Measurements from ENCODE around the gene BCS1L. TPM values are rescaled to one million over a fixed set of nuclear protein-coding genes. Genes with fewer than 3 reads are reported as not detected.
"Not testable (repeated sequence)": the region's sequence is repeated elsewhere in the genome, so short reads cannot be mapped to it uniquely, and the experiment has no call there.

BCS1L gene
- total RNA-seq, 2 experiments from 2014 or later: 57.1 to 64.5 TPM

DNA sequence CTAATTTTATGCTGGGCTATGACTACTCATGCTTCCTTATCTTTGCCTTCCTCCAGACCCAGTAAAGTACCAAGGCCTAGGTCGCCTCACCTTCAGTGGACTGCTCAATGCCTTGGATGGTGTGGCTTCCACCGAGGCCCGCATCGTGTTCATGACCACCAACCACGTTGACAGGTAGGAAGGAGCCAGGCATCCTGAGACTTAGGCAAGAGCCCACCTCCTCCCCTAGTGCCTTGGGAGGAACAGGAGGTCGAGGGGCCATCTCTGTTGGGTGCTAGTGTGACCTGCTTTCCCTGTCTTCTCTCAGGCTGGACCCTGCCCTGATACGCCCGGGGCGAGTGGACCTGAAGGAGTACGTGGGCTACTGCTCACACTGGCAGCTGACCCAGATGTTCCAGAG is 3.3 kb downstream of the BCS1L start:
- H3K4me1 Mint-ChIP-seq (ENCODE audit: low read depth): peaks cover 18% of the 10 kb centered on the region
- POLR2A ChIA-PET: no interaction called here

GRCh38 chr2:218663901-218664300 is 4.4 kb downstream of the BCS1L start:
- no peak overlapping the region for H3K27ac Mint-ChIP-seq
- H3K27me3 Mint-ChIP-seq: no peaks in the 10 kb centered on the region
- CTCF ChIA-PET: no interaction called here
- no peak overlapping the region for H3K4me3 Mint-ChIP-seq
- peaks cover 10% of the 10 kb centered on the region for H3K4me1 Mint-ChIP-seq (ENCODE audit: low read depth)
- H3K9me3 Mint-ChIP-seq: no peaks in the 10 kb centered on the region
- peaks cover 36% of the 10 kb centered on the region for H3K36me3 Mint-ChIP-seq
- no peak for DNase-seq
- POLR2A ChIA-PET: no interaction called here
- intact Hi-C loops (cut with micrococcal nuclease): no loop called here

More for the DNA sequence above, 3.3 kb downstream of the BCS1L start:
- Mint-ChIP-seq H3K27me3 (no peaks in the 10 kb centered on the region), H3K36me3 (peaks cover 42% of the 10 kb centered on the region), H3K27ac (no peak overlapping the region), H3K9me3 (no peaks in the 10 kb centered on the region), H3K4me3 (no peak overlapping the region)
- intact Hi-C loops (cut with micrococcal nuclease): no loop called here
- DNase-seq: no peak
- CTCF ChIA-PET: interaction anchor here (1.0 kb wide), 1 partner anchor 65 kb away, joined by 3 read pairs; no protein-coding TSS in a partner anchor

GRCh38 chr2:218664653-218665052 is 5.2 kb downstream of the BCS1L start:
- peaks cover 32% of the 10 kb centered on the region for H3K36me3 Mint-ChIP-seq
- no peaks in the 10 kb centered on the region for H3K9me3 Mint-ChIP-seq
- no peak for DNase-seq
- peaks cover 8% of the 10 kb centered on the region for H3K4me1 Mint-ChIP-seq (ENCODE audit: low read depth)
- ChIA-PET CTCF (no interaction called here), POLR2A (no interaction called here)
- no peak overlapping the region for H3K27ac Mint-ChIP-seq
- intact Hi-C loops (cut with micrococcal nuclease): no loop called here
- H3K4me3 Mint-ChIP-seq: no peak overlapping the region
- no peaks in the 10 kb centered on the region for H3K27me3 Mint-ChIP-seq

DNA sequence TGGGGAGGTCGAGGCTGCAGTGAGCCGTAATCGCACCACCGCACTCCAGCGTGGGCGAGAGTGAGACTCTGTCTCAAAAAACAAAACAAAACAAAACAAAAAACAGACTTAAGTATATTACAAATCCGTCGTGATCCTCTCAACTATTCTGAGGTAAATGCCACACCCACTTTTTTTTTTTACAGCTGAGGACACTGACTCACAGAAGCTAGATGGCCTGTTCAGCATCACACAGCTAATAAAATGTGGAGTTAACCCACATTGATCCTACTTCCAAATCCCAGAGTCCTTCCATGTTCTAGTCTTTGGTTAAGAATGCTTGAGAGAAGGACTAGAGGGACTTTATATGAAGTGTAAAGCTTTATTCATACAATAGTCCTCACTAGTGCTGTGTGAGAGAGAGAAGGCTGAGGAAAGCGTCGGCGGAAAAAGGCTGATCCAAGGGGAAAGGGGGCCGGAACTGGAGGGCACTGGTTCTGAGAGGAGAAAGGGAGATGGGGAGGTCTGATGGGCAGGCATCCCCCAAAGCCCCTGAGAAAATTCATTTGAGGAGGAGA is 11.7 kb downstream of the BCS1L start:
- peaks cover 2% of the 10 kb centered on the region for H3K36me3 Mint-ChIP-seq
- H3K9me3 Mint-ChIP-seq: no peaks in the 10 kb centered on the region
- peaks cover 22% of the 10 kb centered on the region for H3K4me1 Mint-ChIP-seq (ENCODE audit: low read depth)
- ChIA-PET POLR2A (interaction anchor here (0.9 to 4.0 kb wide), 4 partner anchors 12 to 226 kb away, joined by 3 to 50 read pairs (median 4); partner anchors contain the start of genes BCS1L and ZNF142), CTCF (interaction anchor here (0.6 to 5.2 kb wide), 9 partner anchors 10 to 227 kb away, joined by 4 to 38 read pairs (median 7); partner anchors contain the start of genes BCS1L, TTLL4 and ZNF142)
- peak overlapping the region; percentile 96 for H3K4me3 Mint-ChIP-seq
- intact Hi-C loops (cut with micrococcal nuclease): loop anchor here (1.0 to 5.0 kb wide), 2 partner anchors 12 to 274 kb away; partner anchors contain the start of genes BCS1L, CTDSP1 and ZNF142
- no peak for DNase-seq
- no peaks in the 10 kb centered on the region for H3K27me3 Mint-ChIP-seq
- H3K27ac Mint-ChIP-seq: peak overlapping the region; percentile 89

GRCh38 chr2:218671654-218672566 is 12.4 kb downstream of the BCS1L start, which contains the start of the genes RNF25 and STK36:
RNF25 (minus strand) TSS chr2:218672002; CDS start chr2:218671970, 32 bp downstream.
STK36 (plus strand) TSS chr2:218672086; CDS start chr2:218672830, 744 bp downstream.
- POLR2A ChIA-PET: interaction anchor here (0.9 to 4.0 kb wide), 4 partner anchors 12 to 225 kb away, joined by 3 to 50 read pairs (median 4); partner anchors contain the start of genes BCS1L and ZNF142

DNA sequence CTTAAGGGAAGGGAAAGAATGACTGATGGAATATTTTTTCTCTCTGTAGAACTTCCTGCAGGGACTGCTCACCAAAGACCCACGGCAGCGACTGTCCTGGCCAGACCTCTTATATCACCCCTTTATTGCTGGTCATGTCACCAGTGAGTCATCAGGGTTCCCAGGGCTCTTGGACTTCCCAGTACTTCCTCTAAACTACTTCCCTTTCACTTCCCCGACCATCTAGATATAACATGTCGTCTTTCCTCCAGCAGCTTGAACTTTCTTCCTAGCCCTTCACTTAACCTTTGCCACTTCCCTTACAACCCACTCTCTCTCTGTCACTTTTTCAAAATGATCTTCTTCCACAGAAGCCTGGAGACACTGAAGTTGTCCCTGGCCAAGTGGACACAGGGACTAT is 19.6 kb downstream of the BCS1L start:
- Mint-ChIP-seq H3K36me3 (peaks cover 4% of the 10 kb centered on the region), H3K27ac (no peak overlapping the region), H3K27me3 (no peaks in the 10 kb centered on the region), H3K9me3 (no peaks in the 10 kb centered on the region), H3K4me1 (ENCODE audit: low read depth) (no peaks in the 10 kb centered on the region), H3K4me3 (no peak overlapping the region)
- DNase-seq: no peak
- POLR2A ChIA-PET: no interaction called here
- CTCF ChIA-PET: interaction anchor here (1.6 kb wide), 1 partner anchor 20 kb away, joined by 4 read pairs; the partner anchor contains the start of genes BCS1L and ZNF142
- intact Hi-C loops (cut with micrococcal nuclease): no loop called here

More at GRCh38 chr2:218671654-218672566, 12.4 kb downstream of the BCS1L start, which contains the start of the genes RNF25 and STK36:
- Mint-ChIP-seq H3K9me3 (no peaks in the 10 kb centered on the region), H3K27me3 (no peaks in the 10 kb centered on the region), H3K4me3 (peak within 1 kb of the TSS; percentile 96), H3K27ac (peak within 1 kb of the TSS; percentile 89), H3K4me1 (ENCODE audit: low read depth) (peaks cover 22% of the 10 kb centered on the region), H3K36me3 (peaks cover 3% of the 10 kb centered on the region)
- intact Hi-C loops (cut with micrococcal nuclease): loop anchor here (1.0 to 5.0 kb wide), 3 partner anchors 13 to 275 kb away; partner anchors contain the start of genes BCS1L, CTDSP1, TTLL4 and ZNF142
- CTCF ChIA-PET: interaction anchor here (0.6 to 5.2 kb wide), 9 partner anchors 10 to 226 kb away, joined by 3 to 38 read pairs (median 7); partner anchors contain the start of genes BCS1L, TTLL4 and ZNF142
- DNase-seq: peak; percentile 90

DNA sequence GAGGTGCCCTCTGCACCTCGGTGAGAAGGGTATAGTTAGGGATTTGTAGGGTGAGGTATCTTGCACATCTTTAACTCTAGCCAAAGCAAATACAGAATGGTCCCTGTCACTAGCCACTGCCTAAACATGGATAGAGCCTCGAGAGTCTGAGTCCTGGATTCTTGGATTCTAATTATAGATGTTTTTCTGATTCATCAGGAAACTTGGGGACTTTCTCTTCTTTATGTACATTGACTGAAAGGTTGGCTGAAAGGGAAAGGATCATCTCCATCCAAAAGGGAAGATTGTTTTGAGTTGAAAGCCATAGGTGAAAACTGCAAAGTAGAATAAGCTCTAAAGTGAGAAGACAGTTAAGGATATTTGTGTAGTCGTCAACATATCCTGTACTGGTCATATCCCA is 20.6 kb downstream of the BCS1L start:
- peaks cover 4% of the 10 kb centered on the region for H3K36me3 Mint-ChIP-seq
- ChIA-PET CTCF (no interaction called here), POLR2A (no interaction called here)
- no peak overlapping the region for H3K27ac Mint-ChIP-seq
- intact Hi-C loops (cut with micrococcal nuclease): no loop called here
- H3K4me1 Mint-ChIP-seq (ENCODE audit: low read depth): no peaks in the 10 kb centered on the region
- no peaks in the 10 kb centered on the region for H3K27me3 Mint-ChIP-seq
- no peaks in the 10 kb centered on the region for H3K9me3 Mint-ChIP-seq
- no peak for DNase-seq
- H3K4me3 Mint-ChIP-seq: no peak overlapping the region

- H3K9me3 Mint-ChIP-seq; intact Hi-C loops (cut with micrococcal nuclease); H3K27me3 Mint-ChIP-seq; H3K27ac Mint-ChIP-seq; H3K4me3 Mint-ChIP-seq; H3K4me1 Mint-ChIP-seq (ENCODE audit: low read depth); H3K36me3 Mint-ChIP-seq: not testable (repeated sequence)
- ChIA-PET POLR2A (interaction anchor here (0.5 to 1.7 kb wide), 3 partner anchors 23 to 257 kb away, joined by 3 to 4 read pairs (median 3); partner anchors contain the start of genes BCS1L, TTLL4 and ZNF142), CTCF (interaction anchor here (0.7 to 2.3 kb wide), 18 partner anchors 9 to 608 kb away, joined by 3 to 13 read pairs (median 4); partner anchors contain the start of genes BCS1L, RNF25, STK36 and TTLL4)
- DNase-seq: peak; percentile 30
These were observed 28.0 kb downstream of the BCS1L start for GRCh38 chr2:218687400-218688060.

DNA sequence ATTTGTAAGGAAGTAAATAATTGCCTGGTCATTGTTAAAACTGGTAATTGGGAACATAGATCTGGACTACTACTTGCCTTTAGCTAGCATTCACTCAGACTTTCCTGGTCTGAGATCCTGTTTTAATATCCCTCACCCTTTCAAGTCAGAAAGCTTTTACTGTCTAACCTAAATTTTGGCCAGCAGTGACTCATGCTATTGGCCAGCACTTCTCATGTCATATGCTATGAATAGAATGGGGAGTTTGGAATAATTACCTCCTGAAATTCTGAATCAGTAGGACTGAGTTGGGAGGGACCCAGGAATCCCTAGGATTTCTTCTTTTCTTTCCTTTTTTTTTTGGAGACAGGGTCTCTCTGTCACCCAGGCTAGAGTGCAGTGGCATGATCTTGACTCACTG is 31.8 kb downstream of the BCS1L start:
- ChIA-PET CTCF (no interaction called here), POLR2A (no interaction called here)
- no peak overlapping the region for H3K27ac Mint-ChIP-seq
- intact Hi-C loops (cut with micrococcal nuclease): no loop called here
- H3K4me3 Mint-ChIP-seq: no peak overlapping the region
- no peaks in the 10 kb centered on the region for H3K4me1 Mint-ChIP-seq (ENCODE audit: low read depth)
- no peak for DNase-seq
- H3K9me3 Mint-ChIP-seq: no peaks in the 10 kb centered on the region
- H3K27me3 Mint-ChIP-seq: no peaks in the 10 kb centered on the region
- peaks cover 9% of the 10 kb centered on the region for H3K36me3 Mint-ChIP-seq

- no peak for DNase-seq
- no peaks in the 10 kb centered on the region for H3K4me1 Mint-ChIP-seq (ENCODE audit: low read depth)
- H3K27ac Mint-ChIP-seq: no peak overlapping the region
- CTCF ChIA-PET: no interaction called here
- no peaks in the 10 kb centered on the region for H3K9me3 Mint-ChIP-seq
- H3K27me3 Mint-ChIP-seq: no peaks in the 10 kb centered on the region
- H3K4me3 Mint-ChIP-seq: no peak overlapping the region
- POLR2A ChIA-PET: no interaction called here
- intact Hi-C loops (cut with micrococcal nuclease): no loop called here
- peaks cover 8% of the 10 kb centered on the region for H3K36me3 Mint-ChIP-seq
These were observed 35.1 kb downstream of the BCS1L start for GRCh38 chr2:218694405-218695145.

GRCh38 chr2:218698885-218699284 is 39.4 kb downstream of the BCS1L start:
- H3K27me3 Mint-ChIP-seq: no peaks in the 10 kb centered on the region
- intact Hi-C loops (cut with micrococcal nuclease): no loop called here
- no peak overlapping the region for H3K4me3 Mint-ChIP-seq
- H3K4me1 Mint-ChIP-seq (ENCODE audit: low read depth): no peaks in the 10 kb centered on the region
- DNase-seq: no peak
- H3K27ac Mint-ChIP-seq: no peak overlapping the region
- ChIA-PET CTCF (no interaction called here), POLR2A (no interaction called here)
- H3K36me3 Mint-ChIP-seq: peaks cover 7% of the 10 kb centered on the region
- no peaks in the 10 kb centered on the region for H3K9me3 Mint-ChIP-seq

Measured in activated CD4-positive, alpha-beta memory T cell treated with anti-CD3 and anti-CD28 coated beads for 36 hours (primary cell).